Astrocyte (in vitro differentiated cells and primary cell): Measurements from ENCODE around the gene LRRC8A. TPM values are rescaled to one million over a fixed set of nuclear protein-coding genes. Genes with fewer than 3 reads are reported as not detected.

Experiments
- DNase-seq: peaks from one replicate; pipeline ENCODE4 v3.0.0-alpha.2; 2010; ENCODE audit warnings: low read depth
- FAIRE-seq: peaks from 2 replicates; lab custom pipeline; 2011; peaks lifted over from hg19 to GRCh38; lab: Jason Lieb, UNC
- H2AFZ ChIP-seq: 2 replicates; pipeline ENCODE4 v1.6.0; 2012; ENCODE audit warnings: low read depth, low read length, inconsistent platforms
- H3K27ac ChIP-seq: 2 replicates; pipeline ENCODE4 v1.5.1; 2011; ENCODE audit warnings: low read depth, low read length, inconsistent platforms
- H3K27me3 ChIP-seq: 2 replicates; pipeline ENCODE4 v1.6.0; 2011; ENCODE audit warnings: low read length, inconsistent platforms; ENCODE audit not compliant: insufficient read depth
- H3K36me3 ChIP-seq: 2 replicates; pipeline ENCODE4 v1.5.1; 2011; ENCODE audit warnings: low read length, inconsistent platforms; ENCODE audit not compliant: insufficient read depth
- H3K4me1 ChIP-seq: 2 replicates; pipeline ENCODE4 v1.5.1; 2011; ENCODE audit warnings: low read length, inconsistent platforms; ENCODE audit not compliant: insufficient read depth
- H3K4me2 ChIP-seq: 2 replicates; pipeline ENCODE4 v1.6.0; 2012; ENCODE audit warnings: low read length, inconsistent platforms
- H3K4me3 ChIP-seq: 2 replicates; pipeline ENCODE4 v1.5.1; 2011; ENCODE audit warnings: low read depth, mild to moderate bottlenecking, low read length, inconsistent platforms; ENCODE audit not compliant: insufficient read depth
- H3K79me2 ChIP-seq: 2 replicates; pipeline ENCODE4 v1.6.0; 2012; ENCODE audit warnings: mild to moderate bottlenecking, low read length, inconsistent platforms; ENCODE audit not compliant: insufficient read depth
- H3K9ac ChIP-seq: 2 replicates; pipeline ENCODE4 v1.6.0; 2012; ENCODE audit warnings: mild to moderate bottlenecking, low read length, inconsistent platforms
- H3K9me3 ChIP-seq: 2 replicates; pipeline ENCODE4 v1.5.1; 2012; ENCODE audit warnings: low read depth, mild to moderate bottlenecking, low read length, inconsistent platforms; ENCODE audit not compliant: insufficient read depth
- H4K20me1 ChIP-seq: 2 replicates; pipeline ENCODE4 v1.6.0; 2012; ENCODE audit warnings: low read length, inconsistent platforms; ENCODE audit not compliant: insufficient read depth
- H3K27ac Mint-ChIP-seq: one replicate; pipeline ENCODE4 v1.8.0; 2021; ENCODE audit warnings: mild to moderate bottlenecking, mixed read lengths; ENCODE audit not compliant: unreplicated experiment
- H3K27me3 Mint-ChIP-seq: one replicate; pipeline ENCODE4 v1.8.0; 2021; ENCODE audit warnings: low read depth, mixed read lengths; ENCODE audit not compliant: unreplicated experiment
- H3K36me3 Mint-ChIP-seq: one replicate; pipeline ENCODE4 v1.8.0; 2021; ENCODE audit warnings: low read depth, mixed read lengths; ENCODE audit not compliant: unreplicated experiment
- H3K4me1 Mint-ChIP-seq: one replicate; pipeline ENCODE4 v1.8.0; 2021; ENCODE audit warnings: low read depth, mixed read lengths; ENCODE audit not compliant: unreplicated experiment
- H3K4me3 Mint-ChIP-seq: one replicate; pipeline ENCODE4 v1.8.0; 2021; ENCODE audit warnings: mild to moderate bottlenecking, moderate library complexity, mixed read lengths; ENCODE audit not compliant: unreplicated experiment
- H3K9me3 Mint-ChIP-seq: one replicate; pipeline ENCODE4 v1.8.0; 2021; ENCODE audit warnings: mild to moderate bottlenecking, mixed read lengths; ENCODE audit not compliant: unreplicated experiment
- EZH2 ChIP-seq: IDR thresholded peaks from 2 replicates; pipeline ENCODE4 v1.6.1; 2012; ENCODE audit warnings: mild to moderate bottlenecking, low read length, inconsistent platforms; ENCODE audit not compliant: insufficient read depth
- total RNA-seq: library from RNA; stranded (reverse); gene quantifications from 2 replicates; pipeline ENCODE4 v1.2.1, GENCODE V29; 2021
- TF ChIP-seq, protein P1 (sequence below): IDR thresholded peaks from 2 replicates; pipeline ENCODE4 v1.5.1; 2011; ENCODE audit warnings: low read depth, mild to moderate bottlenecking, inconsistent platforms, low read length, moderate library complexity; ENCODE audit not compliant: insufficient read depth

LRRC8A gene
- total RNA-seq, 1 donor from 2014 or later, result 103 TPM

DNA sequence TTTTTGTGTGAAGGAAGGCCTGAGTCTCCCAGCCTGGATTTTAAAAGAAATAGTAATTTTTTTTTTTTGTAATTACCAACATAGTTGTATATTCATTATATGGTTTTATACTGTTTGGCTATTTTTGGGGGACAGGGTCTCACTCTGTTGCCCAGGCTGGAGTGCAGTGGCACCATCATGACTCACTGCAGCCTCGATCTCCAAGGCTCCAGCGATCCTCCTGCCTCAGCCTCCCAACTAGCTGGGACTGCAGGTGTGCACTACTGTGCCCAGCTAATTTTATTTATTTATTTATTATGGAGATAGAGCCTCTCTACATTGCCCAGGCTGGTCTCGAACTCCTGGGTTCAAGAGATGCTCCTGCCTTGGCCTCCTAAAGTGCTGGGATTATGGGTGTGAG, 5.1 kb downstream of the LRRC8A start:
- Mint-ChIP-seq H3K27me3 (no peaks in the 10 kb centered on the region), H3K4me1 (peaks cover 25% of the 10 kb centered on the region), H3K36me3 (peaks cover 18% of the 10 kb centered on the region), H3K27ac (no peak overlapping the region), H3K4me3 (no peak overlapping the region), H3K9me3 (no peaks in the 10 kb centered on the region)
- peaks cover 86% of the 10 kb centered on the region for H4K20me1 ChIP-seq
- peaks cover 13% of the 10 kb centered on the region for H3K36me3 ChIP-seq
- H3K9ac ChIP-seq, result no peak overlapping the region
- no peak overlapping the region for H2AFZ ChIP-seq
- no peaks in the 10 kb centered on the region for H3K9me3 ChIP-seq
- DNase-seq (no peak), FAIRE-seq (no peak)
- peaks cover 55% of the 10 kb centered on the region for H3K4me1 ChIP-seq
- H3K4me2 ChIP-seq, result no peak overlapping the region
- H3K27me3 ChIP-seq, result no peaks in the 10 kb centered on the region
- H3K4me3 ChIP-seq, result no peak overlapping the region
- TF ChIP-seq, protein P1, sequence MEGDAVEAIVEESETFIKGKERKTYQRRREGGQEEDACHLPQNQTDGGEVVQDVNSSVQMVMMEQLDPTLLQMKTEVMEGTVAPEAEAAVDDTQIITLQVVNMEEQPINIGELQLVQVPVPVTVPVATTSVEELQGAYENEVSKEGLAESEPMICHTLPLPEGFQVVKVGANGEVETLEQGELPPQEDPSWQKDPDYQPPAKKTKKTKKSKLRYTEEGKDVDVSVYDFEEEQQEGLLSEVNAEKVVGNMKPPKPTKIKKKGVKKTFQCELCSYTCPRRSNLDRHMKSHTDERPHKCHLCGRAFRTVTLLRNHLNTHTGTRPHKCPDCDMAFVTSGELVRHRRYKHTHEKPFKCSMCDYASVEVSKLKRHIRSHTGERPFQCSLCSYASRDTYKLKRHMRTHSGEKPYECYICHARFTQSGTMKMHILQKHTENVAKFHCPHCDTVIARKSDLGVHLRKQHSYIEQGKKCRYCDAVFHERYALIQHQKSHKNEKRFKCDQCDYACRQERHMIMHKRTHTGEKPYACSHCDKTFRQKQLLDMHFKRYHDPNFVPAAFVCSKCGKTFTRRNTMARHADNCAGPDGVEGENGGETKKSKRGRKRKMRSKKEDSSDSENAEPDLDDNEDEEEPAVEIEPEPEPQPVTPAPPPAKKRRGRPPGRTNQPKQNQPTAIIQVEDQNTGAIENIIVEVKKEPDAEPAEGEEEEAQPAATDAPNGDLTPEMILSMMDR, result no peak
- no peak overlapping the region for H3K27ac ChIP-seq
- peaks cover 93% of the 10 kb centered on the region for H3K79me2 ChIP-seq

DNA sequence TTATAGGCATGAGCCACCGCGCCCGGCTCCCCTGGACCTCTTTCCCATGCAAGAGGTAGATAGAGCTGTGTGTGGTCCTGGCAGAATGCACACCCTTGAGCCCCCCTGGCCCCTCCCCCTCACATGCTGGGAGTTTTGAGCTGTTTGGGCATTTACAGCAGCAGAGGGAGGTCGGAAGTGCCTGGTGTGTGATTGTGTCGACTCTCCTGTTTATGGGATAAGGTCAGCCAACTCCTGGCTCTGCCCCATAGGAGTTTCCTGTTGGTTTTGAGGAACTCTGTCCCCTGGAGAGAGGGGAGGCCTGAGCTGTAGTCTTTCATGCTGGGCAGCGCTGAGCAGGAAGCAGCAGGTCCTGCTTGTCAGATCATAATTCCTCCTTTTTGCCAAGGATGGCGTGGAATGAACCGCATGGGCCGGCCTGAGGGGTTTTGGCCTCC, 6.0 kb downstream of the LRRC8A start:
- H3K27ac Mint-ChIP-seq, result no peak overlapping the region
- Histone ChIP-seq H3K9me3 (no peaks in the 10 kb centered on the region), H3K36me3 (peaks cover 13% of the 10 kb centered on the region), H3K27ac (no peak overlapping the region), H2AFZ (no peak overlapping the region), H3K4me1 (peaks cover 64% of the 10 kb centered on the region), H3K4me2 (peak overlapping the region; percentile 51), H3K4me3 (peak overlapping the region; percentile 7), H4K20me1 (peaks cover 82% of the 10 kb centered on the region), H3K9ac (peak overlapping the region; percentile 28), H3K79me2 (peaks cover 93% of the 10 kb centered on the region), H3K27me3 (no peaks in the 10 kb centered on the region)
- no peaks in the 10 kb centered on the region for H3K27me3 Mint-ChIP-seq
- no peaks in the 10 kb centered on the region for H3K9me3 Mint-ChIP-seq
- FAIRE-seq (peak; percentile 86), DNase-seq (peak; percentile 61)
- peaks cover 17% of the 10 kb centered on the region for H3K36me3 Mint-ChIP-seq
- TF ChIP-seq, protein P1, result no peak
- TF ChIP-seq EZH2, result no peak
- H3K4me1 Mint-ChIP-seq, result peaks cover 25% of the 10 kb centered on the region
- H3K4me3 Mint-ChIP-seq, result no peak overlapping the region

DNA sequence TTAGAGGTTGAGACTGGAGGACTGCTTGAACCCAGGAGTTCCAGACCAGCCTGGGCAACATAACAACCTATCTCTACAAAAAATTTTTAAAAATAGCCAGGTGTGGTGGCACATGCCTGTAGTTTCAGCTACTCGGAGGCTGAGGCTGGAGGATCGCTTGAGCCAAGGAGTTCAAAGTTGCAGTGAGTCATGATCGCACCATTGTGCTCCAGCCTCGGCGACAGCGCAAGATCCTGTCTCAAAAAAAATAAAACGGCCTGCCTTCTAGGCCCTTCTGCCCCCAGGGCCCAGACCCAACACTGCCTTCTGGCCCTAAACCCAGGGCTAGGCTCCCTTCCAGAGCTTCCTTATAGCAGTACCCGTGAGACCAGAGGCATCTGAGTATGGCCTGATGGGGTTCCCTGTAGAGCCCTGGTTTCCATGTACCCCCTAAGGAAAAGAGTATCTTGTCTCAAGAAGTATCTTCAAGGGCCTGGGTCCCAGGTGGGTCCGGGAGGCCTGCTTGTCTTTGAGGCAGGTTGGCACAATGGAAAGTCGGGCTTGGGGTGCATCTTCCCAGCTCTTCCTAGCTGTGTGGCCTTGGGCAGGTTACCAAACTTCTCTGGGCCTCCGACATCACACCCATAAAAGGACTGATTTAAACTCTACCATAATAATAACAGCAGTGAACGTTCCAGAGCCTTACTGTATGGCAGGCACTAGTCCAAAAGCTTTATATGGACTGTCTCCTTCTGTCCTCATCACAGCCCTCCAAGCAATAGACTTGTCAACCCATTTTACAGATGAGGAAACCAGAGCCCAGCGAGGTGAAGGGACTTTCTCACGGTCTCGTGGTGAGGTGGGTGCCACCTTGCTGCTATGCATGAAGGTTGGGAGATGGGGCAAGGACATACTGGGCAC, 9.6 kb downstream of the LRRC8A start:
- no peaks in the 10 kb centered on the region for H3K27me3 ChIP-seq
- H3K4me3 ChIP-seq, result no peak overlapping the region
- H3K36me3 Mint-ChIP-seq, result peaks cover 11% of the 10 kb centered on the region
- TF ChIP-seq, protein P1, result no peak
- no peak for TF ChIP-seq EZH2
- no peak overlapping the region for H3K27ac ChIP-seq
- peaks cover 42% of the 10 kb centered on the region for H3K4me1 ChIP-seq
- no peak overlapping the region for H2AFZ ChIP-seq
- FAIRE-seq (no peak), DNase-seq (no peak)
- no peaks in the 10 kb centered on the region for H3K9me3 ChIP-seq
- H3K4me1 Mint-ChIP-seq, result peaks cover 16% of the 10 kb centered on the region
- no peak overlapping the region for H3K27ac Mint-ChIP-seq
- no peaks in the 10 kb centered on the region for H3K9me3 Mint-ChIP-seq
- H4K20me1 ChIP-seq, result peaks cover 60% of the 10 kb centered on the region
- peaks cover 22% of the 10 kb centered on the region for H3K36me3 ChIP-seq
- H3K9ac ChIP-seq, result peak overlapping the region; percentile 1
- H3K4me2 ChIP-seq, result peak overlapping the region; percentile 61
- peaks cover 80% of the 10 kb centered on the region for H3K79me2 ChIP-seq
- no peak overlapping the region for H3K4me3 Mint-ChIP-seq
- H3K27me3 Mint-ChIP-seq, result no peaks in the 10 kb centered on the region
